Kidney epithelial cell (primary cell): ENCODE data around the gene KCNIP1. TPM values are rescaled to one million over a fixed set of nuclear protein-coding genes. Genes with fewer than 3 reads are reported as not detected.

ENCODE experiments used
- DNase-seq: peaks from one replicate; pipeline ENCODE4 v3.0.0-alpha.2; 2010; ENCODE audit warnings: low read depth
- H3K27me3 ChIP-seq: 2 replicates; pipeline ENCODE4 v1.6.0; 2011; ENCODE audit warnings: low read length; ENCODE audit not compliant: control insufficient read depth, insufficient read depth
- H3K36me3 ChIP-seq: 2 replicates; pipeline ENCODE4 v1.5.1; 2011; ENCODE audit warnings: low read length; ENCODE audit not compliant: control insufficient read depth, insufficient read depth
- H3K4me3 ChIP-seq: 2 replicates; pipeline ENCODE4 v1.5.1; 2011; ENCODE audit warnings: low read depth, mild to moderate bottlenecking, control low read depth, low read length
- total RNA-seq: library from RNA; depleted of rRNA; stranded (reverse); fragments of >200 nt; gene quantifications from 2 replicates; pipeline ENCODE4 v1.2.3, GENCODE V29; 2015
- TF ChIP-seq, protein P1 (sequence below): IDR thresholded peaks from 2 replicates; pipeline ENCODE4 v1.5.1; 2011; ENCODE audit warnings: mild to moderate bottlenecking, moderate library complexity, low read length, control low read depth, inconsistent platforms; ENCODE audit not compliant: insufficient read depth, poor library complexity, severe bottlenecking

Gene KCNIP1
- total RNA-seq, 1 donor from 2014 or later, result 3.4 TPM

DNA sequence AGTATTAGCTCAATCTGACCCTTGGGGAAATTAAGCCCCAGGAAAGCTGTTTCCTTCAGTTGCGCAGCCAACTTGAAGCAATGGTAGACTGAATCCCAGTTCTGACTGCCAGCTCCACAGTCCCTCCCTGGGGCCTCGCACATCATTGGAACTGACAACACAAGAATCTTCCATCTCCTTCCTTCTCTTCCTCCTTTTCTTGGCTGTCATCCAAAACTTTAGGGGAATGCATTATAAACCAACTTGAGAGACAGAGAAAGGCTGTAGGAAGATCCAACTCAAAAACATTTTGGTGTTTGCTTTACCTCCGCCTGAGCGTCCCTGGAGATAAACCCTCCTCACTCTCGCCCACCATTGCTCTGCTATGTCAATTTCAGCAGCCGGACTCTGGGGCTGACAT lies 16.6 kb downstream of the KCNIP1 start:
- H3K4me3 ChIP-seq, result no peak overlapping the region
- TF ChIP-seq, protein P1, sequence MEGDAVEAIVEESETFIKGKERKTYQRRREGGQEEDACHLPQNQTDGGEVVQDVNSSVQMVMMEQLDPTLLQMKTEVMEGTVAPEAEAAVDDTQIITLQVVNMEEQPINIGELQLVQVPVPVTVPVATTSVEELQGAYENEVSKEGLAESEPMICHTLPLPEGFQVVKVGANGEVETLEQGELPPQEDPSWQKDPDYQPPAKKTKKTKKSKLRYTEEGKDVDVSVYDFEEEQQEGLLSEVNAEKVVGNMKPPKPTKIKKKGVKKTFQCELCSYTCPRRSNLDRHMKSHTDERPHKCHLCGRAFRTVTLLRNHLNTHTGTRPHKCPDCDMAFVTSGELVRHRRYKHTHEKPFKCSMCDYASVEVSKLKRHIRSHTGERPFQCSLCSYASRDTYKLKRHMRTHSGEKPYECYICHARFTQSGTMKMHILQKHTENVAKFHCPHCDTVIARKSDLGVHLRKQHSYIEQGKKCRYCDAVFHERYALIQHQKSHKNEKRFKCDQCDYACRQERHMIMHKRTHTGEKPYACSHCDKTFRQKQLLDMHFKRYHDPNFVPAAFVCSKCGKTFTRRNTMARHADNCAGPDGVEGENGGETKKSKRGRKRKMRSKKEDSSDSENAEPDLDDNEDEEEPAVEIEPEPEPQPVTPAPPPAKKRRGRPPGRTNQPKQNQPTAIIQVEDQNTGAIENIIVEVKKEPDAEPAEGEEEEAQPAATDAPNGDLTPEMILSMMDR, result no peak
- DNase-seq, result no peak
- H3K36me3 ChIP-seq, result no peaks in the 10 kb centered on the region
- no peaks in the 10 kb centered on the region for H3K27me3 ChIP-seq

DNA sequence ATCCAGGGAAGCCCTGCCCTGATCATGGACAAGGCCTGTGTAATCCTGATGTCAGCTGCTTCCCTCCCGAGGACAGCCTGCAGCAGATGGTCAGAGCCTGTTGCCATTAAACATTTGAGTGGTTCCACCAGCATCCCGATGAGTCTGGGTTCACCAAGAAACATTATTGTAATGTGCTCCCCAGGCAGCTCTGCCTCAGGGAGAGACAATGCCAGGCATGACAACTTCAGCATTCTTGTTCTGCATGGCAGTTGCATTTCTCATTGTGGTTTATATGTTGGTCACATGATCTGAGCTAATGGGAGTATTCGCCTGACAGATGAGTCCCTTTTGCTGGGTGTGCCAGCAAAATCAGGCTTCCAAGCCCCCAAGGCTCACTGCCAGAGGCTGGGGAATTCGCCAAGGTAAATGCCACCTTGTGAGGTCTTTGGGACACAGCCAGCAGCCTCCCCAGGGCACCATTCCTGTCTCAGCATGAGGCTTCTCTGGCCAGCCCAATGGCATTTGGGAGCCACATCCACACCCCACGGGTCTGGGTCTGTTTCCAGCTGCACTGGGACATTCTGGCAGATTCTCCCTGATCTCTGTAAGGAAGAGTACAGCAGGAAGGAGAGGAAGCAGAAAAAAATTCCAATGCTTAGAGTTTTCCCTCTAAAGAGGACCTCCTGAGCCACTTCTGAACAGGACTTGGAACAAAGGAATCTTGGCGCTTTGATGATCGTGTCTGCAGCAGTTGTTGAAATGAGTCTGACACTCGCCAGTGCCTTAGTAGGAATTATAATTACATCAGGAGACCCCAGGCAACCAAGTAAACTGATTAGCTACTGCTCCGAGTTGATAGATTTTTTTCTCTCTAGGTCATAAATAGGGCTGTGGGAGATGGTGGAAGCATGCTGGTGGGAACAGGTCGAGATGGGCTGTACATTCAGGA lies 18.7 kb downstream of the KCNIP1 start:
- H3K4me3 ChIP-seq, result no peak overlapping the region
- H3K36me3 ChIP-seq, result peaks cover 1% of the 10 kb centered on the region
- TF ChIP-seq, protein P1, result no peak
- DNase-seq, result peak; percentile 96
- no peaks in the 10 kb centered on the region for H3K27me3 ChIP-seq

DNA sequence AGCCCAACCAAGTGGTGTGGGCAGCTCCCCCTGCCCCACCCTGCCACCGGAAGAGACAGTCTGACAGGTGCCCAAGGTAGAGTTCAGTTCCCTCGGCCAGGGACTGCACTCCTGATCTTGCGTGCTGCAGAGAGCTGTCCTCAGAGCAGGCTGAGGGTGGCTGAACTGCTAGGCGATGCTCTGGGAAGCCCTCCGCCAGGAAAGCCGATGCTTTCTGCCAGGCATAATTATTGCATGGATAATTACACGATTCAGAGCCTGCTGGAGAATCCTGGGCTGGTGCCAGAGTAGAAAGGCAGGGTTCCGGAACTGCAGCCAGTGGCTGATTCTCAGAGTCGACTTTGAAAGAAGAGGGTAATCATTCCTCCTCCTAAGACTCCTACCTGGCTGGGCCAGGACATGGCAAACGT lies 19.3 kb downstream of the KCNIP1 start:
- Histone ChIP-seq H3K4me3 (no peak overlapping the region), H3K27me3 (no peaks in the 10 kb centered on the region), H3K36me3 (peaks cover 1% of the 10 kb centered on the region)
- TF ChIP-seq, protein P1, result no peak
- no peak for DNase-seq

DNA sequence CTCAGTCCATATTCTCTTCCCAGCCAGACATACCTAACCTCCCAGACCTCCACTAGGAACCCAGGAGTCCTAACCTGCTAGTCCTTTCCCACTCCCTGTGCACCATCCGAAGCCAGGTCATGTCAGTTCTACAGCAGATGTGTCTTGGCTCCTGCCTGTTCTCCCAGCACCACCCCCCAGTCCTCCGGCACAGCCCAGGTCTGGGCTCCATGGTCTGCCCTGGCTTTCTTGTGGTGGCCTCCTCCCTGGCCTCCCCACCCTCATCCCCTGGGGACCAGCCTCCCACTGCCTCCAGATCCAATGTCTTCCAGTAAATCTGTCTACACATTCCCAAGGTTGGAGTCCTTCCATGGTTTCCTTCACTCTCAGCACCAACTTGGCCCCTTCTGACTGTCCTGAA lies 20.0 kb downstream of the KCNIP1 start:
- TF ChIP-seq, protein P1, result no peak
- no peak for DNase-seq

DNA sequence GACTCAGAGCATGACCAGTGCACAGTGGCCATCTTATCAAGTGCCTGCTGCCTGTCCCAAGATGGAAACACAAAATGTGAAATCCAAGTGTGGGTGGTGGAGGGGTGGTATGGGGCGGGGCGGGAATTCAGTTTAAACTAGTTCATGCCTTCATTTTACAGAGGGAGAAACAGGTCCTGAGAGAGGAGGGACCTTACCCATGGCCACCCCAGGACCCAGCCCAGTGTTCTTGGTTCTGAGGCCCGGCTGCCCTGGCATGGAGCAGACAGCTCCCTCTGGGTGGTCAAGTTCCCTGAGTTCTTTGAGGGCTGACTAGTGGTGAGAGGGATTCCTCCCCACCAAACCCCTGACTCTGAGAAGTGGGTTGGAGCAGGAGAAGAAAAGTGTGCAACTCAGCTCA lies 20.8 kb downstream of the KCNIP1 start:
- TF ChIP-seq, protein P1, result no peak
- DNase-seq, result no peak
- no peak overlapping the region for H3K4me3 ChIP-seq
- H3K36me3 ChIP-seq, result peaks cover 1% of the 10 kb centered on the region
- H3K27me3 ChIP-seq, result no peaks in the 10 kb centered on the region

More for the DNA sequence above, 20.0 kb downstream of the KCNIP1 start:
- H3K27me3 ChIP-seq, result no peaks in the 10 kb centered on the region
- H3K36me3 ChIP-seq, result peaks cover 1% of the 10 kb centered on the region
- no peak overlapping the region for H3K4me3 ChIP-seq
